Osteoblast (primary cell): ENCODE results near the gene COL27A1. TPM values are rescaled to one million over a fixed set of nuclear protein-coding genes. Genes with fewer than 3 reads are reported as not detected.

Experiments used
- DNase-seq: peaks from one replicate; pipeline ENCODE4 v3.0.0; 2011; ENCODE audit warnings: low spot score, mixed read lengths; ENCODE audit not compliant: insufficient read length; ENCODE audit errors: missing footprints
- H2AFZ ChIP-seq: 2 replicates; pipeline ENCODE4 v1.6.0; 2011; ENCODE audit warnings: mild to moderate bottlenecking, low read length
- H3K27ac ChIP-seq: 2 replicates; pipeline ENCODE4 v1.5.1; 2011; ENCODE audit warnings: mild to moderate bottlenecking, low read depth, low read length, moderate library complexity
- H3K27me3 ChIP-seq: 2 replicates; pipeline ENCODE4 v1.6.0; 2012; ENCODE audit warnings: mild to moderate bottlenecking, control low read depth, inconsistent platforms, low read length, moderate library complexity; ENCODE audit not compliant: insufficient read depth
- H3K36me3 ChIP-seq: 2 replicates; pipeline ENCODE4 v1.5.1; 2011; ENCODE audit warnings: mild to moderate bottlenecking, low read length, control low read depth, moderate library complexity; ENCODE audit not compliant: insufficient read depth
- H3K4me1 ChIP-seq: 2 replicates; pipeline ENCODE4 v1.5.1; 2011; ENCODE audit warnings: mild to moderate bottlenecking, low read length, control low read depth, moderate library complexity; ENCODE audit not compliant: insufficient read depth
- H3K4me2 ChIP-seq: 2 replicates; pipeline ENCODE4 v1.6.0; 2011; ENCODE audit warnings: mild to moderate bottlenecking, low read length; ENCODE audit not compliant: insufficient read depth
- H3K4me3 ChIP-seq: fragments of 200-600 bp; sonication (generic); 3 replicates; pipeline ENCODE4 v1.5.1; 2012; ENCODE audit warnings: mild to moderate bottlenecking, low read length, inconsistent platforms; ENCODE audit not compliant: insufficient read depth
- H3K79me2 ChIP-seq: 2 replicates; pipeline ENCODE4 v1.6.0; 2012; ENCODE audit warnings: mild to moderate bottlenecking, low read length, control low read depth, inconsistent platforms; ENCODE audit not compliant: insufficient read depth
- H3K9me3 ChIP-seq: 2 replicates; pipeline ENCODE4 v1.5.1; 2011; ENCODE audit warnings: low read depth, low read length, control low read depth
- H4K20me1 ChIP-seq: 2 replicates; pipeline ENCODE4 v1.6.0; 2012; ENCODE audit warnings: mild to moderate bottlenecking, low read length, control low read depth; ENCODE audit not compliant: insufficient read depth
- total RNA-seq: library from RNA; depleted of rRNA; stranded (reverse); fragments of >200 nt; gene quantifications from 2 replicates; pipeline ENCODE4 v1.2.3, GENCODE V29; 2012
- TF ChIP-seq, protein P1 (sequence below): IDR thresholded peaks from 2 replicates; pipeline ENCODE4 v1.5.1; 2011; ENCODE audit warnings: mild to moderate bottlenecking, low read depth, low read length, moderate library complexity; ENCODE audit errors: extremely low read depth

The COL27A1 gene
- total RNA-seq, 1 donor = 10.1 TPM

DNA sequence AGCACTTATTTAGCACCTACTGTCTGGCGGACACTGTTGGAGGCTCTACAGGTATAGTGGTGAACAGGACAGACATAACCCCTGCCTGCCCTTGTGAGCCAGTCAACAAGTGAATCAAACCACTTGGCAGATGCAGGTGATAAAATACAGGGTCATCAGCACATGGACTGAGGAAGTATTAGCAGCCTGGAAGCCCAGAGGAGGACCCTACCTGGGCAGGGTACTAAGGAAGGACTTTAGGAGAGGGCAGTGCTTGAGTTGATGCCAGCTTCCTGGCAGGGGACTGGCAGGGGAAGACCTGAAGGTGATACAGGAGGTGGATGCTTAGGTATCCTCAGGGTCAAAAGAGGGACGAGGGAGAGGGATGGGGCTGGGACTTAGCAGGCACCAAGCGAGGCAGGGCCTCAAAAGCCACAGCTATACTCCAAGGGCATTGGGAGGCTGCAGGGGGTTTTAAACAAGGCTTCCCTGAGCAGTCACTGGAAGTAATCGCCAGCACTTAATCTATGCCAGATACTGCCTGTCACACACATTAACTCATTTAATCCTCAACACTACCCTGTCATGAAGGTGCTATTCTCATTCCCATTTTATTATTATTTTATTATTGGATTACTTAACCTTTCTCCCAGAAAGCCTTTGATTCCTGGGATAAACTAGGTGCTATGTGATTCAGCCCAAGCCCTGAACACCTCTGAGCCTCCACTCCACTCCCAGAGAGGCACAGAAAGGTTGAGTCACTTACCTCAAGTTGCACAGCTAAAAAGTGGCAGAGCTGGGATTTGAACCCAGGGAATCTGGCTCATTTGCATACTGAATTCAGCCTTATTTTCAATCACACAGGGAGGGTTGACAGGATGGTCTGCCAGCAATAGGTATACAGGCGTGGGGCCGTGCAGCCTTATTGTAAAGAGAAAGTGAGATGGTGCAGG, 103.8 kb downstream of the COL27A1 start:
- Histone ChIP-seq H3K4me1 (no peaks in the 10 kb centered on the region), H3K27ac (no peak overlapping the region), H3K4me2 (no peak overlapping the region), H3K4me3 (no peak overlapping the region), H4K20me1 (no peaks in the 10 kb centered on the region), H3K79me2 (no peaks in the 10 kb centered on the region), H3K9me3 (no peaks in the 10 kb centered on the region), H3K27me3 (no peaks in the 10 kb centered on the region), H3K36me3 (no peaks in the 10 kb centered on the region), H2AFZ (no peak overlapping the region)
- TF ChIP-seq, protein P1, sequence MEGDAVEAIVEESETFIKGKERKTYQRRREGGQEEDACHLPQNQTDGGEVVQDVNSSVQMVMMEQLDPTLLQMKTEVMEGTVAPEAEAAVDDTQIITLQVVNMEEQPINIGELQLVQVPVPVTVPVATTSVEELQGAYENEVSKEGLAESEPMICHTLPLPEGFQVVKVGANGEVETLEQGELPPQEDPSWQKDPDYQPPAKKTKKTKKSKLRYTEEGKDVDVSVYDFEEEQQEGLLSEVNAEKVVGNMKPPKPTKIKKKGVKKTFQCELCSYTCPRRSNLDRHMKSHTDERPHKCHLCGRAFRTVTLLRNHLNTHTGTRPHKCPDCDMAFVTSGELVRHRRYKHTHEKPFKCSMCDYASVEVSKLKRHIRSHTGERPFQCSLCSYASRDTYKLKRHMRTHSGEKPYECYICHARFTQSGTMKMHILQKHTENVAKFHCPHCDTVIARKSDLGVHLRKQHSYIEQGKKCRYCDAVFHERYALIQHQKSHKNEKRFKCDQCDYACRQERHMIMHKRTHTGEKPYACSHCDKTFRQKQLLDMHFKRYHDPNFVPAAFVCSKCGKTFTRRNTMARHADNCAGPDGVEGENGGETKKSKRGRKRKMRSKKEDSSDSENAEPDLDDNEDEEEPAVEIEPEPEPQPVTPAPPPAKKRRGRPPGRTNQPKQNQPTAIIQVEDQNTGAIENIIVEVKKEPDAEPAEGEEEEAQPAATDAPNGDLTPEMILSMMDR = no peak
- DNase-seq = peak; percentile 81

DNA sequence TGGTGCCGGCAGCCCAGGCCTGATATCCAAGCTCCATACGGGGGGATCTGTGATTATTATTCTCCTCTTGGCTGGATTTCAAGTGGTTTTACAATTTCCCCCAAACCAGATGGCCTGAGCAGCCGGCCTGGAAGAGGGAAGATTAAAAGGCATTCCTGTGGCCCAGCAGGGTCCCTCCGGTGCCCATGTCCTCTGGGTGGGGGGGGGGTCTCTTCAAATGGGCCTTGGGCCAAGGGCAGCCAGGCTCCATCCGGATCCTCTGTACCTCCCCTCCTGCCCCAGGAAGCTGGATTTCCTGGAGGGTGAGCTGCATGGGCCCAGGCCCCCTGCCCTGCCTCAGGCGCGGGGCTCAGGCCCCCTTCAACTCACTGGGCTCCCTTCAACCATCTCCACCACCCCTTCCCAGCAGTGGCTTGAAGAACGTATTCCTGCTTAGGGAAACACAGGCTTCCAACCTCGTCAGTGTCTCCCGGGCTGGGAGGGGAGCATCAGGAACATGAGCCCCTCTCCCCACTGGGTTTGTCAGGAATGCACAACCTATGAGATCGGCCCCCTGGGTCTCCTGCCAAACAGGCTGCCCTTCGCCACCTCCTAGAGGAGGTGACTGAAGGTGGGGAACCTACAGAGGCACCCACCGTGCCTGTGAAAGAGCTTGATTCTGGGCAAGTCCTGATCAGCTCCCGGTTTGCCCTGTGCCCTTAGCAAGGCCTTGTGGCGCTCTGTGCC, 104.6 kb downstream of the COL27A1 start:
- Histone ChIP-seq H3K36me3 (no peaks in the 10 kb centered on the region), H4K20me1 (no peaks in the 10 kb centered on the region), H3K79me2 (no peaks in the 10 kb centered on the region), H3K9me3 (no peaks in the 10 kb centered on the region), H3K27ac (no peak overlapping the region), H2AFZ (no peak overlapping the region), H3K4me2 (no peak overlapping the region), H3K27me3 (no peaks in the 10 kb centered on the region), H3K4me3 (no peak overlapping the region), H3K4me1 (no peaks in the 10 kb centered on the region)
- TF ChIP-seq, protein P1 = no peak
- peak; percentile 66 for DNase-seq

DNA sequence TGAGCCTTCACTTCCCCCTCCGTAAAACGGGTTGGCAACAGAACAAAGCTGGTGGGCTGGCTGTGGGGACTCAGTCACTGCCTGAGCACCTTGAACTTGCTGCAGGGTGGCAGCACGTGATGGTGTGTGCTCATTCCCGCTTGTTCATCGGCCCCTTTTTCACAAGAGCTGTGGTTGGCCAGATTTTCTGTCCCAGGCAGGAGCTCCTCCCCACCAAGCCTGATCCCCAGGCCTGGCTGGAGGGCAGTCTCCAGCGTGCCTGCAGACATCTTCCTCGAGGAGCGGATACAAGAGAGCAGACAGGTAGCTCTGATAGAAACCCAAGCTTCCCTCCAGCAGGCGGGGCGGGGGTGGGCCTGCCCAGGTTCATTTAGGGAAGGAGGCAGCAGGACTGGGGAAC, 105.7 kb downstream of the COL27A1 start:
- Histone ChIP-seq H3K4me1 (no peaks in the 10 kb centered on the region), H3K79me2 (no peaks in the 10 kb centered on the region), H4K20me1 (no peaks in the 10 kb centered on the region), H3K9me3 (no peaks in the 10 kb centered on the region), H3K27ac (no peak overlapping the region), H3K4me3 (no peak overlapping the region), H3K27me3 (no peaks in the 10 kb centered on the region), H2AFZ (no peak overlapping the region), H3K4me2 (no peak overlapping the region), H3K36me3 (no peaks in the 10 kb centered on the region)
- DNase-seq = peak; percentile 81
- TF ChIP-seq, protein P1 = no peak

DNA sequence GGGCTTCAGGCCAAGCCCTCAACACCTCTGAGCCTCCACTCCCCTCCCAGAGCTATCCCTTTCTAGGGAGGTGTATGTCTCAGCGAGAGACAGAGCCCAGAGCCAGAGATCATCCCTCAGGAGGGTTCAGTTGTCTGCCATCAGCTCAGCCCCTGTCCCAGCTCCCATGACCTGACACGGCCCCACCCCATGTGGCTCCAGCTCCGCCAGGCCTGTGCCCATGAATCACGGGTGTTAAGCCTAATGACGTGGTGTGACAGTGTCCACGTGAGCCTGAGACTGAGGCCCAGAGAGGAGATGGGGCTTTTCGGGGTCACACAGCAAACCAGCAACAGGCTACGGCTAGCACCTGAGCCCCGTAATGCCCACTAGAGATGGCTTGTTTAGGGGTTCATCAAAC, 106.7 kb downstream of the COL27A1 start:
- Histone ChIP-seq H3K27me3 (no peaks in the 10 kb centered on the region), H4K20me1 (peaks cover 6% of the 10 kb centered on the region), H3K4me2 (no peak overlapping the region), H3K27ac (no peak overlapping the region), H3K4me3 (no peak overlapping the region), H2AFZ (no peak overlapping the region), H3K79me2 (no peaks in the 10 kb centered on the region), H3K36me3 (no peaks in the 10 kb centered on the region), H3K9me3 (no peaks in the 10 kb centered on the region), H3K4me1 (peaks cover 7% of the 10 kb centered on the region)
- peak; percentile 81 for DNase-seq
- TF ChIP-seq, protein P1 = no peak
